Skeletal muscle satellite cell (primary cell): Measurements from ENCODE around the gene PYCR2.
"Not testable (repeated sequence)": the region's sequence is repeated elsewhere in the genome, so short reads cannot be mapped to it uniquely, and the experiment has no call there.

Source experiments
- H3K27me3 ChIP-seq: 2 replicates; pipeline ENCODE4 v1.7.0; 2013; ENCODE audit warnings: low read length; ENCODE audit not compliant: control insufficient read depth, insufficient read depth
- H3K36me3 ChIP-seq: 2 replicates; pipeline ENCODE4 v1.7.0; 2013; ENCODE audit warnings: mild to moderate bottlenecking, control low read depth, low read length; ENCODE audit not compliant: insufficient read depth
- H3K4me1 ChIP-seq: 2 replicates; pipeline ENCODE4 v1.7.0; 2013; ENCODE audit warnings: low read length; ENCODE audit not compliant: control insufficient read depth, insufficient read depth
- H3K4me2 ChIP-seq: 2 replicates; pipeline ENCODE4 v1.7.0; 2013; ENCODE audit warnings: mild to moderate bottlenecking, low read length
- H3K4me3 ChIP-seq: 2 replicates; pipeline ENCODE4 v1.7.0; 2013; ENCODE audit warnings: low read length
- H3K9ac ChIP-seq: 2 replicates; pipeline ENCODE4 v1.7.0; 2013; ENCODE audit warnings: mild to moderate bottlenecking, low read depth, low read length, moderate library complexity
- H3K9me3 ChIP-seq: replicated peaks from 2 replicates; pipeline ENCODE4 v1.7.0; 2013; ENCODE audit warnings: mild to moderate bottlenecking, control low read depth, low read length

The PYCR2 gene

GRCh38 chr1:225930566-225930965 lies 6.5 kb upstream of the PYCR2 start:
- Histone ChIP-seq H3K9ac (no peak overlapping the region), H3K4me3 (no peak overlapping the region), H3K4me2 (no peak overlapping the region), H3K27me3 (no peaks in the 10 kb centered on the region), H3K4me1 (peaks cover 10% of the 10 kb centered on the region), H3K36me3 (no peaks in the 10 kb centered on the region), H3K9me3 (no peaks in the 10 kb centered on the region)

- not testable (repeated sequence) for H3K36me3 ChIP-seq, H3K9ac ChIP-seq, H3K27me3 ChIP-seq, H3K4me3 ChIP-seq, H3K4me2 ChIP-seq, H3K9me3 ChIP-seq
- H3K4me1 ChIP-seq: peaks cover 15% of the 10 kb centered on the region
Measured at GRCh38 chr1:225929462-225929861, 5.4 kb upstream of the PYCR2 start.

- H3K9me3 ChIP-seq: no peaks in the 10 kb centered on the region
- H3K9ac ChIP-seq: no peak overlapping the region
- no peaks in the 10 kb centered on the region for H3K27me3 ChIP-seq
- peaks cover 15% of the 10 kb centered on the region for H3K4me1 ChIP-seq
- no peaks in the 10 kb centered on the region for H3K36me3 ChIP-seq
- H3K4me2 ChIP-seq: no peak overlapping the region
- no peak overlapping the region for H3K4me3 ChIP-seq
Measured at GRCh38 chr1:225928186-225929175, 4.4 kb upstream of the PYCR2 start.

GRCh38 chr1:225926551-225927113 lies 2.6 kb upstream of the PYCR2 start:
- Histone ChIP-seq H3K4me2 (no peak overlapping the region), H3K4me1 (peaks cover 27% of the 10 kb centered on the region), H3K9me3 (no peaks in the 10 kb centered on the region), H3K4me3 (no peak overlapping the region), H3K36me3 (peaks cover 12% of the 10 kb centered on the region), H3K9ac (no peak overlapping the region), H3K27me3 (no peaks in the 10 kb centered on the region)

- peak overlapping the region; percentile 85 for H3K4me3 ChIP-seq
- peaks cover 35% of the 10 kb centered on the region for H3K4me1 ChIP-seq
- H3K4me2 ChIP-seq: peak overlapping the region; percentile 83
- peak overlapping the region; percentile 97 for H3K9ac ChIP-seq
- H3K27me3 ChIP-seq: no peaks in the 10 kb centered on the region
- peaks cover 24% of the 10 kb centered on the region for H3K36me3 ChIP-seq
- no peaks in the 10 kb centered on the region for H3K9me3 ChIP-seq
Measured at GRCh38 chr1:225923381-225923691, 714 bp downstream of the PYCR2 start.

GRCh38 chr1:225921734-225922709 lies 2.0 kb downstream of the PYCR2 start:
- Histone ChIP-seq H3K36me3 (peaks cover 34% of the 10 kb centered on the region), H3K27me3 (no peaks in the 10 kb centered on the region), H3K9me3 (no peaks in the 10 kb centered on the region), H3K4me3 (no peak overlapping the region), H3K4me2 (no peak overlapping the region), H3K4me1 (peaks cover 35% of the 10 kb centered on the region), H3K9ac (no peak overlapping the region)

- Histone ChIP-seq H3K36me3 (peaks cover 41% of the 10 kb centered on the region), H3K27me3 (no peaks in the 10 kb centered on the region), H3K9ac (no peak overlapping the region), H3K9me3 (no peaks in the 10 kb centered on the region), H3K4me2 (peak overlapping the region; percentile 4), H3K4me1 (peaks cover 28% of the 10 kb centered on the region), H3K4me3 (no peak overlapping the region)
Measured at GRCh38 chr1:225919906-225920305, 4.1 kb downstream of the PYCR2 start.

GRCh38 chr1:225918280-225918679 lies 5.8 kb downstream of the PYCR2 start:
- H3K4me1 ChIP-seq: peaks cover 21% of the 10 kb centered on the region
- H3K9me3 ChIP-seq: no peaks in the 10 kb centered on the region
- no peaks in the 10 kb centered on the region for H3K27me3 ChIP-seq
- no peak overlapping the region for H3K4me2 ChIP-seq
- no peak overlapping the region for H3K9ac ChIP-seq
- H3K4me3 ChIP-seq: no peak overlapping the region
- H3K36me3 ChIP-seq: peaks cover 41% of the 10 kb centered on the region

GRCh38 chr1:225917536-225917935 lies 6.5 kb downstream of the PYCR2 start:
- H3K4me1 ChIP-seq: peaks cover 14% of the 10 kb centered on the region

GRCh38 chr1:225917101-225917500 lies 6.9 kb downstream of the PYCR2 start:
- Histone ChIP-seq H3K27me3 (no peaks in the 10 kb centered on the region), H3K36me3 (peaks cover 33% of the 10 kb centered on the region), H3K4me1 (peaks cover 10% of the 10 kb centered on the region)

More at GRCh38 chr1:225917536-225917935, 6.5 kb downstream of the PYCR2 start:
- Histone ChIP-seq H3K4me3 (no peak overlapping the region), H3K27me3 (no peaks in the 10 kb centered on the region), H3K9me3 (no peaks in the 10 kb centered on the region), H3K4me2 (no peak overlapping the region), H3K36me3 (peaks cover 38% of the 10 kb centered on the region), H3K9ac (no peak overlapping the region)

GRCh38 chr1:225915538-225915991 lies 8.5 kb downstream of the PYCR2 start:
- Histone ChIP-seq H3K4me1 (peaks cover 9% of the 10 kb centered on the region), H3K9me3 (no peaks in the 10 kb centered on the region), H3K36me3 (peaks cover 21% of the 10 kb centered on the region), H3K27me3 (no peaks in the 10 kb centered on the region), H3K9ac (no peak overlapping the region), H3K4me3 (no peak overlapping the region), H3K4me2 (no peak overlapping the region)

More at GRCh38 chr1:225917101-225917500, 6.9 kb downstream of the PYCR2 start:
- Histone ChIP-seq H3K4me3 (no peak overlapping the region), H3K9ac (no peak overlapping the region), H3K4me2 (no peak overlapping the region), H3K9me3 (no peaks in the 10 kb centered on the region)
